ENCODE data around the gene OXT. TPM values are rescaled to one million over a fixed set of nuclear protein-coding genes. Genes with fewer than 3 reads are reported as not detected.

Gene OXT
- total and polyA plus RNA-seq, 8 donors: 0.55 TPM; not detected in 7

GRCh38 chr20:3103369-3104032 lies 32.1 kb downstream of the OXT start:
- Histone ChIP-seq H3K27ac (no peak overlapping the region), H3K27me3 (peaks cover 0 to 8% of the 10 kb centered on the region in 2 donors), H3K36me3 (peaks cover 0 to 9% of the 10 kb centered on the region in 2 donors), H3K4me3 (no peak overlapping the region), H3K9me3 (no peaks in the 10 kb centered on the region), H3K4me1 (peaks cover 0 to 17% of the 10 kb centered on the region in 2 donors)
- intact Hi-C loops (cut with DNase I): no loop called here
- TF ChIP-seq, protein P1, sequence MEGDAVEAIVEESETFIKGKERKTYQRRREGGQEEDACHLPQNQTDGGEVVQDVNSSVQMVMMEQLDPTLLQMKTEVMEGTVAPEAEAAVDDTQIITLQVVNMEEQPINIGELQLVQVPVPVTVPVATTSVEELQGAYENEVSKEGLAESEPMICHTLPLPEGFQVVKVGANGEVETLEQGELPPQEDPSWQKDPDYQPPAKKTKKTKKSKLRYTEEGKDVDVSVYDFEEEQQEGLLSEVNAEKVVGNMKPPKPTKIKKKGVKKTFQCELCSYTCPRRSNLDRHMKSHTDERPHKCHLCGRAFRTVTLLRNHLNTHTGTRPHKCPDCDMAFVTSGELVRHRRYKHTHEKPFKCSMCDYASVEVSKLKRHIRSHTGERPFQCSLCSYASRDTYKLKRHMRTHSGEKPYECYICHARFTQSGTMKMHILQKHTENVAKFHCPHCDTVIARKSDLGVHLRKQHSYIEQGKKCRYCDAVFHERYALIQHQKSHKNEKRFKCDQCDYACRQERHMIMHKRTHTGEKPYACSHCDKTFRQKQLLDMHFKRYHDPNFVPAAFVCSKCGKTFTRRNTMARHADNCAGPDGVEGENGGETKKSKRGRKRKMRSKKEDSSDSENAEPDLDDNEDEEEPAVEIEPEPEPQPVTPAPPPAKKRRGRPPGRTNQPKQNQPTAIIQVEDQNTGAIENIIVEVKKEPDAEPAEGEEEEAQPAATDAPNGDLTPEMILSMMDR (IDR thresholded peaks at IDR 0.05): no peak
- ATAC-seq (no peak), DNase-seq (no peak)

DNA sequence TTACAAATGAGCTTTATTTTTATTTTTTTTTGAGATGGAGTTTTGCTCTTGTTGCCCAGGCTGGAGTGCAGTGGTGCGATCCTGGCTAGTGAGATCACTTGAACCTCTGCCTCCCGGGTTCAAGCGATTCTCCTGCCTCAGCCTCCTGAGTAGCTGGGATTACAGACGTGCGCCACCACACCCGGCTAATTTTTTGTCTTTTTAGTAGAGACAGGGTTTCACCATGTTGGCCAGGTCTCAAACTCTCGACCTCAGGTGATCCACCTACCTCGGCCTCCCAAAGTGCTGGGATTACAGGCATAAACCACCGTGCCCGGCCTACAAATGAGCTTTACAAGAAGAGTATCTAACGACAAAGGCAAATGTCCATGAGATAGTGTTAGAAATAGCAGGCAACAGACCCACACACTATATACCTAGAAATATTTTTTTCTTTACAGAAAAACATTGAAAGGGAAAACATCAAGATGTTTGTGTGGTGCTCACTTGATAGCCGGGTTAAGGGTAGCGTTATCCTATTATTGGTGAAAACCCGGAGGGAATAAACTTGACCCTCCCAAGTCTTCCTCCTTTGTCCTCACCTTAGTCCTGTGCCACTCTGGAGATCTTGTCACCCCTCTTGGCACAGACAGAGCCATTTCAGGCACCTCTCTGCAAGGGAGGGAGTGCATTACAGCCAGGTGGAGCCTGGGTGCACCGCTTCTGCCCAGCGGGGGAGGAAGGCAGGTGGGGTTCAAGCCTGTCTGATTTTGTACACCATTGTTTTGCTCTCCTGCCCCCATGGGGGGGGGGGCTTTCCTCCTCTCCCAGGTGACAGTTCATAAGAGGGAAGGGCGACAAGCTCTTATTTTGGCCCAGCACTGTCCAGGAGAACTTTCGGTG lies 34.1 kb downstream of the OXT start:
- H3K27ac ChIP-seq: no peak overlapping the region
- no peaks in the 10 kb centered on the region for H3K9me3 ChIP-seq
- intact Hi-C loops (cut with DNase I): no loop called here
- peaks cover 0 to 27% of the 10 kb centered on the region in 2 donors for H3K36me3 ChIP-seq
- no peak for ATAC-seq
- no peaks in the 10 kb centered on the region for H3K27me3 ChIP-seq
- no peak for DNase-seq
- TF ChIP-seq, protein P1 (IDR thresholded peaks at IDR 0.05): no peak
- peaks cover 0 to 17% of the 10 kb centered on the region in 2 donors for H3K4me1 ChIP-seq
- H3K4me3 ChIP-seq: no peak overlapping the region

GRCh38 chr20:3106185-3106584 lies 34.8 kb downstream of the OXT start:
- intact Hi-C loops (cut with DNase I): no loop called here
- Histone ChIP-seq H3K27ac (no peak overlapping the region), H3K27me3 (no peaks in the 10 kb centered on the region), H3K36me3 (peaks cover 0 to 27% of the 10 kb centered on the region in 2 donors), H3K9me3 (no peaks in the 10 kb centered on the region), H3K4me3 (no peak overlapping the region), H3K4me1 (peaks cover 0 to 17% of the 10 kb centered on the region in 2 donors)
- DNase-seq (no peak), ATAC-seq (no peak)
- TF ChIP-seq, protein P1 (IDR thresholded peaks at IDR 0.05): no peak

DNA sequence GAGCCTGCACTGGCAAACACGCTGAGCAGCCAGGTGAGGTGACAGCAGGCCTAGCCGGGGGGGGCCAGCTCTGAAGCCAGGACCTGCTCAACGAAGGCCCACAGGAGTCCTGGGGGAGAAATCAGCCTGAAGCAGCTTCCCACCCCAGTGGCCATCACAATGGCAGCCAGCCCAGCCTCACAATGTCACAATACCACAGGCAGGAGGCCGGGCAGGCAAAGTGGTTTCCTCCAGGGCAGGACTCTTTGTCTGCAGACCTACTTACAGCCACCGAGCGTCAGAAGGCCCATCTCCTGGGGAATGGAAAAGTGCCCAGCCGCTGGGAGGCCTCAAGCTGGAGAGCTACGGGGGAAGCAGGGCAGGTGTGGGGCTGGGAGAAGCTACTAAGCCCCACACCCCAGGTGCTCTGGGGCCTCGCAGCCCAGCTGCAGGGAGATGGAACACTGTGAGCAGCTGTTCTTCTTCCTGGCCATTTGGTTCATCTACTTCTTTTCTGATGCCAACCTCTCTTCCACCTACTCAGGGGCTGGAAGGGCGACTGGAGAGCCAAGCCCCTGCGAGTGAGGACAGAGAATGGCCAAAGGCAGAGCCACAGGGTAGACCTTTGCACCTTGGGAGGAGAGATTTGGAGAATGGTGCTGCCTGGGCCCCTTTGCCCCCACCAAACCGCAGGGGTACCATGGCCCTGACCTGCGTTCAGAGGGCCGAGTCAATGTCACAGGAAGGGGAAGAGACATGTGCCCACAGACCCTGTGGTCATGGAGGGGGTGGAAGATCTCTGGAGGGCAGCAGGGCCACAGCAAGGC lies 35.4 kb downstream of the OXT start:
- intact Hi-C loops (cut with DNase I): no loop called here
- Histone ChIP-seq H3K27me3 (no peaks in the 10 kb centered on the region), H3K27ac (no peak overlapping the region), H3K4me1 (peaks cover 0 to 16% of the 10 kb centered on the region in 2 donors), H3K9me3 (no peaks in the 10 kb centered on the region), H3K4me3 (no peak overlapping the region), H3K36me3 (peaks cover 0 to 27% of the 10 kb centered on the region in 2 donors)
- TF ChIP-seq, protein P1 (IDR thresholded peaks at IDR 0.05): no peak
- no peak for ATAC-seq
- no peak for DNase-seq
